ENCODE measurements around the gene METTL17.
"Not testable (repeated sequence)": the region's sequence is repeated elsewhere in the genome, so short reads cannot be mapped to it uniquely, and the experiment has no call there.

The METTL17 gene

GRCh38 chr14:21024585-21025370, 35.0 kb downstream of the METTL17 start, which contains the start of gene NDRG2:
NDRG2 (minus strand) TSS chr14:21025061; CDS start chr14:21023315, 1,746 bp downstream.
- DNase-seq (ENCODE audit: low read depth in 2 of 2), result peak; percentile 50

GRCh38 chr14:21025371-21026273, 35.8 kb downstream of the METTL17 start:
- peak in 1 of 2 donors; percentile 10 for DNase-seq (ENCODE audit: low read depth in 2 of 2)

GRCh38 chr14:21026274-21026987, 36.7 kb downstream of the METTL17 start:
- DNase-seq (ENCODE audit: low read depth in 2 of 2), result no peak

- no peak for DNase-seq (ENCODE audit: low read depth in 2 of 2)
These were observed 37.2 kb downstream of the METTL17 start for GRCh38 chr14:21026988-21027315.

- no peak for DNase-seq (ENCODE audit: low read depth in 2 of 2)
These were observed 40.1 kb downstream of the METTL17 start, which contains the start of gene TPPP2 for GRCh38 chr14:21029917-21030316. TPPP2 (plus strand) TSS chr14:21030217; CDS start chr14:21030582, 365 bp downstream.

GRCh38 chr14:21030531-21030930, 40.8 kb downstream of the METTL17 start:
- no peak for DNase-seq (ENCODE audit: low read depth in 2 of 2)

GRCh38 chr14:21032326-21033132, 42.7 kb downstream of the METTL17 start:
- no peak for DNase-seq (ENCODE audit: low read depth in 2 of 2)

GRCh38 chr14:21033133-21033698, 43.4 kb downstream of the METTL17 start:
- DNase-seq (ENCODE audit: low read depth in 2 of 2), result no peak

- DNase-seq (ENCODE audit: low read depth in 2 of 2), result no peak
These were observed 44.9 kb downstream of the METTL17 start, which contains the start of gene RNASE13 for GRCh38 chr14:21034707-21035106. RNASE13 (minus strand) TSS chr14:21034807; CDS start chr14:21034288, 519 bp downstream.

GRCh38 chr14:21036751-21037150, 47.0 kb downstream of the METTL17 start:
- no peak for DNase-seq (ENCODE audit: low read depth in 2 of 2)

GRCh38 chr14:21037156-21037555, 47.4 kb downstream of the METTL17 start:
- no peak for DNase-seq (ENCODE audit: low read depth in 2 of 2)

GRCh38 chr14:21038441-21039422, 49.0 kb downstream of the METTL17 start:
- DNase-seq (ENCODE audit: low read depth in 2 of 2), result no peak

GRCh38 chr14:21039585-21040369, 50.0 kb downstream of the METTL17 start:
- no peak for DNase-seq (ENCODE audit: low read depth in 2 of 2)

GRCh38 chr14:21040370-21040925, 50.7 kb downstream of the METTL17 start:
- DNase-seq (ENCODE audit: low read depth in 2 of 2), result no peak

GRCh38 chr14:21040941-21041340, 51.2 kb downstream of the METTL17 start:
- DNase-seq (ENCODE audit: low read depth in 2 of 2), result not testable (repeated sequence)

- DNase-seq (ENCODE audit: low read depth in 2 of 2), result no peak
These were observed 52.1 kb downstream of the METTL17 start, which contains the start of gene RNASE7 for GRCh38 chr14:21041676-21042433. RNASE7 (plus strand) TSS chr14:21042362; CDS start chr14:21042993, 631 bp downstream.

- no peak for DNase-seq (ENCODE audit: low read depth in 2 of 2)
These were observed 53.1 kb downstream of the METTL17 start for GRCh38 chr14:21042918-21043317.

Measured in activated CD4-positive, alpha-beta T cell treated with anti-CD3 and anti-CD28 coated beads for 24 hours (primary cell).